ENCODE measurements around the gene BCDIN3D.

DNA sequence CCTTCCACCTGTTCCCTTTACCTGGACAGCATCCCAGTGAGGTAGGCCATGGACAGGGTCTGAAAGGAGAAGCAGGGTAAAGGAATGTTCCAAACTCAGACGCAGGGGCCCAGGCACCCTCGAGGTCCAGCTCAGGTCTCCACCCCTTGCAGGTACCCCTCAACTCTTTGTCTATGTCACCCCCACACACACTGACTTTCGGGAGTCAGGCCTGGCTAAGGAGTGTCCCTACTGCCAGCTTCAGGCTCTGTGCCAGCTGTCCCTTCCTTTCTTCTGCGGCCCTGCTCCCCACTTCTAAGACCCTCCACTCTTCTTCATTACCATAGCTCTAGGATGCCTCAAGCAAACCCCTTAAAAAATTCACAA lies 47.2 kb upstream of the BCDIN3D start:
- no peak for TF ChIP-seq POLR2A (IDR thresholded peaks at IDR 0.05)
- TF ChIP-seq, protein P1, sequence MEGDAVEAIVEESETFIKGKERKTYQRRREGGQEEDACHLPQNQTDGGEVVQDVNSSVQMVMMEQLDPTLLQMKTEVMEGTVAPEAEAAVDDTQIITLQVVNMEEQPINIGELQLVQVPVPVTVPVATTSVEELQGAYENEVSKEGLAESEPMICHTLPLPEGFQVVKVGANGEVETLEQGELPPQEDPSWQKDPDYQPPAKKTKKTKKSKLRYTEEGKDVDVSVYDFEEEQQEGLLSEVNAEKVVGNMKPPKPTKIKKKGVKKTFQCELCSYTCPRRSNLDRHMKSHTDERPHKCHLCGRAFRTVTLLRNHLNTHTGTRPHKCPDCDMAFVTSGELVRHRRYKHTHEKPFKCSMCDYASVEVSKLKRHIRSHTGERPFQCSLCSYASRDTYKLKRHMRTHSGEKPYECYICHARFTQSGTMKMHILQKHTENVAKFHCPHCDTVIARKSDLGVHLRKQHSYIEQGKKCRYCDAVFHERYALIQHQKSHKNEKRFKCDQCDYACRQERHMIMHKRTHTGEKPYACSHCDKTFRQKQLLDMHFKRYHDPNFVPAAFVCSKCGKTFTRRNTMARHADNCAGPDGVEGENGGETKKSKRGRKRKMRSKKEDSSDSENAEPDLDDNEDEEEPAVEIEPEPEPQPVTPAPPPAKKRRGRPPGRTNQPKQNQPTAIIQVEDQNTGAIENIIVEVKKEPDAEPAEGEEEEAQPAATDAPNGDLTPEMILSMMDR (IDR thresholded peaks at IDR 0.05): no peak
